Measurements from ENCODE around the gene VAMP2. TPM values are rescaled to one million over a fixed set of nuclear protein-coding genes. Genes with fewer than 3 reads are reported as not detected.

VAMP2 gene
- total RNA-seq, 2 experiments from 2014 or later, result 30.0 to 33.7 TPM

DNA sequence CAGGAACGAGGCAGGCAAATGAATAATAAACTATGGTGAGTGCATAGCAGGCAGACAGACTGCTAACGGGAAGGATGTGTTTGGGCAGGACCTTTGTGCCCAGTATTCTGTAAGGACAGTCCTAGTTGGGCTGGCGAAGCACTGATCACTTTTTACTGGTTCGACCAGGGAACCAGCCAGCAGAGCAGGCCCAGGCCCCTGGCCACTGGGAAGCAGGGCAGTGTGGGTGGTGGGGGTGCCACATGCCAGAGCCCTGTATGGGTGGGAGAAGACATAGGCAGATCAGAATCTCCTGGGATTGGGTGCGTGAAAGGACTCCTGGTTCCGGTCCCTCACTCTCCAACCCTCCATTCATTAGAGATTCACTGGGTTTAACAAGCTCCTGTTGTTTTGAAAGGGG lies 4.0 kb upstream of the VAMP2 start:
- ChIA-PET POLR2A (interaction anchor here (1.1 to 1.8 kb wide), 2 partner anchors 13 to 15 kb away, joined by 3 to 5 read pairs; no protein-coding TSS in a partner anchor), CTCF (interaction anchor here (1.8 to 2.1 kb wide), 2 partner anchors 19 to 48 kb away, joined by 4 to 7 read pairs; no protein-coding TSS in a partner anchor)
- intact Hi-C loops (cut with micrococcal nuclease), result no loop called here
- no peak overlapping the region for H3K4me3 Mint-ChIP-seq
- TF ChIP-seq, protein P1, sequence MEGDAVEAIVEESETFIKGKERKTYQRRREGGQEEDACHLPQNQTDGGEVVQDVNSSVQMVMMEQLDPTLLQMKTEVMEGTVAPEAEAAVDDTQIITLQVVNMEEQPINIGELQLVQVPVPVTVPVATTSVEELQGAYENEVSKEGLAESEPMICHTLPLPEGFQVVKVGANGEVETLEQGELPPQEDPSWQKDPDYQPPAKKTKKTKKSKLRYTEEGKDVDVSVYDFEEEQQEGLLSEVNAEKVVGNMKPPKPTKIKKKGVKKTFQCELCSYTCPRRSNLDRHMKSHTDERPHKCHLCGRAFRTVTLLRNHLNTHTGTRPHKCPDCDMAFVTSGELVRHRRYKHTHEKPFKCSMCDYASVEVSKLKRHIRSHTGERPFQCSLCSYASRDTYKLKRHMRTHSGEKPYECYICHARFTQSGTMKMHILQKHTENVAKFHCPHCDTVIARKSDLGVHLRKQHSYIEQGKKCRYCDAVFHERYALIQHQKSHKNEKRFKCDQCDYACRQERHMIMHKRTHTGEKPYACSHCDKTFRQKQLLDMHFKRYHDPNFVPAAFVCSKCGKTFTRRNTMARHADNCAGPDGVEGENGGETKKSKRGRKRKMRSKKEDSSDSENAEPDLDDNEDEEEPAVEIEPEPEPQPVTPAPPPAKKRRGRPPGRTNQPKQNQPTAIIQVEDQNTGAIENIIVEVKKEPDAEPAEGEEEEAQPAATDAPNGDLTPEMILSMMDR (IDR thresholded peaks at IDR 0.05), result no peak
- ATAC-seq (no peak), DNase-seq (no peak)
- peaks cover 24% of the 10 kb centered on the region for H3K4me1 Mint-ChIP-seq (ENCODE audit: low read depth)
- no peaks in the 10 kb centered on the region for H3K27me3 Mint-ChIP-seq
- H3K36me3 Mint-ChIP-seq (ENCODE audit: low read depth), result peaks cover 3% of the 10 kb centered on the region
- H3K27ac Mint-ChIP-seq, result peak overlapping the region; percentile 21
- H3K9me3 Mint-ChIP-seq, result no peaks in the 10 kb centered on the region

DNA sequence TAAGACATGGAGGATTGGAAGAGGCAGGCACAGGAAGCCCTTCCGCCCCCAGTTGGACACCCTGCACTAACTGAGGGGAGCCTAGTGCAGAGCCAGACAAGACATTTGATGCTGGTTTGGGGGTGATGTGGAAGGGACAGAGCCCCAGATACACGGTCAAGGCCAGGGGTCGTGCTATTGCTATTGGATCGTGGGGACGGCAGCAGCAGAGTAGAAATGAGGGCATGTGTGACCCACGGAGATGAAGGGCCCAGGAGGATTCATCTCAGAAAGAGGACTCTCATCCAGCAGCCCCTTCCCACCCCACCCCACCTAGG lies 2.0 kb upstream of the VAMP2 start:
- Mint-ChIP-seq H3K36me3 (ENCODE audit: low read depth) (peaks cover 21% of the 10 kb centered on the region), H3K9me3 (no peaks in the 10 kb centered on the region), H3K27ac (peak overlapping the region; percentile 99), H3K27me3 (no peaks in the 10 kb centered on the region), H3K4me3 (peak overlapping the region; percentile 77), H3K4me1 (ENCODE audit: low read depth) (peaks cover 43% of the 10 kb centered on the region)
- ChIA-PET CTCF (interaction anchor here (0.6 to 1.3 kb wide), 4 partner anchors 28 to 82 kb away, joined by 3 to 4 read pairs (median 3); no protein-coding TSS in a partner anchor), POLR2A (interaction anchor here (0.8 to 22.8 kb wide), 13 partner anchors 7 to 478 kb away, joined by 3 to 476 read pairs (median 5); partner anchors contain the start of genes HES7 and TMEM107)
- intact Hi-C loops (cut with micrococcal nuclease), result no loop called here
- TF ChIP-seq, protein P1 (IDR thresholded peaks at IDR 0.05), result no peak
- peak; percentile 9 for ATAC-seq
- DNase-seq, result no peak

DNA sequence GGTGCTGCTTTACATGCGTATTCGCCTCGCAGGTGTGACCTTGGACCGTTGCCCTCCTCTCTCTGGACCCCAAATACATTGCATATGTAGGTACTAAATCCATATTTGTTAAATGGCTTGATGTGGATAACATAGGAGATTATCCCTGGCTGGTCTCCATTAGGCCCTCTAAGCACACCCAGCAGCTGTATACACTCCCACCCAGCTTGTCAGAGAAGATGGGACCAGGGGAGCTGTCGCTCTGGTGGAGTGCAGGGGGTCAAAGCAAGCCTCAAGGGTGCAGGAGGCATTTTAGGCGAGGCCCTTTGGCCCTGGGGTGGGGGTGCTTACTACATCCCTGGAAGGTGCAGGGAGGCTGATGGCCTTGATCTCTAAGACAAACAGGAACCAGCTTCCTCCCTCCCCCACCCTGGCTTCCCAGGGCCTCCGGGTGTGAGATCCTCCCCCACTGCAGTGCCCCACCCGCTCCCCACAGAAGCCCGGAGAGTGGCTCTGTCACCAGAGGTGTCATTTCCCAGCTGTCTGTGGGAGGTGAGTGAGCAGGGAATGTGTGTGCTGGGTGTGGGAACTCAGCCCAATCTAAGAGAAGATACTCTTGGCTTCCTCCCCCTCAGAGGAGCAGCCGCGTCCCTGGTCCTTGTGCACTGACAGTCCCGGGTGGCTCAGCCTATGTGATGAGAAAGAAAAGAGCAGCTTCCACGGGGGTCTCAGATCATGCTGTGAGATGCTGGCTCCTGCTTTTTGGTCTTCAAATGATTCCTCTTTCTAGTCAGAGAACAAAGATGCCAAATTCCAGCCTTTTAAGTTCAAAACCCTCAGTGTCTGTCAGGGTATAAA lies 1.4 kb upstream of the VAMP2 start:
- ChIA-PET POLR2A (interaction anchor here (0.7 to 22.8 kb wide), 17 partner anchors 8 to 478 kb away, joined by 3 to 476 read pairs (median 5); partner anchors contain the start of genes AURKB, HES7 and TMEM107), CTCF (interaction anchor here (0.6 to 1.3 kb wide), 7 partner anchors 9 to 82 kb away, joined by 3 to 4 read pairs (median 3); partner anchors contain the start of gene ALOXE3)
- peak overlapping the region; percentile 77 for H3K4me3 Mint-ChIP-seq
- intact Hi-C loops (cut with micrococcal nuclease), result no loop called here
- peaks cover 23% of the 10 kb centered on the region for H3K36me3 Mint-ChIP-seq (ENCODE audit: low read depth)
- ATAC-seq, result peak; percentile 64
- no peaks in the 10 kb centered on the region for H3K9me3 Mint-ChIP-seq
- H3K27ac Mint-ChIP-seq, result peak overlapping the region; percentile 99
- H3K4me1 Mint-ChIP-seq (ENCODE audit: low read depth), result peaks cover 49% of the 10 kb centered on the region
- TF ChIP-seq, protein P1 (IDR thresholded peaks at IDR 0.05), result no peak
- H3K27me3 Mint-ChIP-seq, result no peaks in the 10 kb centered on the region
- DNase-seq, result peak; percentile 88

DNA sequence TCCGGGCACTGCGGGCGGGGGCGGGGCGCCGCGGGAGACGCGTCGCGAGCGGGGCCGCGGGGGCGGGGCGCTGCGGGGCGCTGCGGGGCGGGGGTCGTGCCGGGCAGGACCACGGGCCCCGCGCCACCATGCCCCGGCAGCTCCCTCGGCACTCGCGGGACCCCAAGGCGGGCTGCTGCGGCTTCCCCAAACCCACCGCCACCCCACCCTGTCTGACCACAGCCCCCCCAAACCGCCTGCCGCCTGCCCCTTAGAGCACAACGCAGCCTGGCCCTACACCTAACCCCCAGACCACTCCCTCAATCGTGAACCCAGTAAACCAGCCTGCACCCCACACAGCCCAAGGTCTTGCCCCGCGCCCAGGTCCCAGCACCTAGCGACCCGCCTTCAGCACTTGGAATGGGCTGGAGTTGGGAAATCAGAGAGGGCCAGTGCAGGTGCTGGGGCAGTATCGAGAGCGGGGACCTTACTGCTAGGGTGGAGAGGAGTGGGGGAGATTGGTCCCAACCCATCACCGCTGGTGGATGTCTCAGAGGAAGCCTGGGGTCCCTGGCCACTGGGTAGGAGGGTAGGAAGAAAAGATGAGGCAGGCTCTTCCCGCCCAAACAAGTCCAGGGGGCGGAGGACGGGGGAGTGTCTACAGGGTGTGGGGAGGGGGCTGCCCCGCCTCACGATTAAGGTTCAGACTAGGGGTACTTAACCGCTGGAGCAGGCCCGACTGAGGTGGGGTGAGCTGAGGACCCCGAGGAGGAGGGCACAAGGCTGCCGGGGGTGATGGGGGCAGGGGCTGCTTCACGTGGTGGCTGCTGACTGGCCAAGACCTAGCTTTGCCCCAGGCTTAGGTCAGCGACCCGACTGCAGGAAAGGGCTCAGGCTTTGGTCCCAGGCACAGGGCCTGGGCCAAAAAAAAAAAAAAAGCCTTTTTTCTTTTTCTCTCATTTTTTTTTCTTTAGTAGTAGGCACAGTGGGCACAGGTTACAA lies 539 bp upstream of the VAMP2 start:
- ChIA-PET CTCF (interaction anchor here (0.9 to 3.2 kb wide), 7 partner anchors 10 to 83 kb away, joined by 3 to 11 read pairs (median 4); partner anchors contain the start of gene ALOXE3), POLR2A (interaction anchor here (0.7 to 22.8 kb wide), 21 partner anchors 9 to 477 kb away, joined by 3 to 476 read pairs (median 5); partner anchors contain the start of genes AURKB, BORCS6, HES7 and TMEM107)
- DNase-seq (peak; percentile 57), ATAC-seq (peak; percentile 10)
- TF ChIP-seq, protein P1 (IDR thresholded peaks at IDR 0.05), result no peak
- Mint-ChIP-seq H3K4me3 (peak overlapping the region; percentile 88), H3K27ac (peak overlapping the region; percentile 99), H3K4me1 (ENCODE audit: low read depth) (peaks cover 56% of the 10 kb centered on the region), H3K9me3 (no peaks in the 10 kb centered on the region), H3K27me3 (no peaks in the 10 kb centered on the region), H3K36me3 (ENCODE audit: low read depth) (peaks cover 29% of the 10 kb centered on the region)
- intact Hi-C loops (cut with micrococcal nuclease), result no loop called here

Data from activated CD8-positive, alpha-beta T cell treated with anti-CD3 and anti-CD28 coated beads for 36 hours (primary cell).